ENCODE results near the gene MAP3K7. TPM values are rescaled to one million over a fixed set of nuclear protein-coding genes. Genes with fewer than 3 reads are reported as not detected.

MAP3K7 gene
- total RNA-seq, 1 experiment from 2014 or later, result 26.6 TPM

DNA sequence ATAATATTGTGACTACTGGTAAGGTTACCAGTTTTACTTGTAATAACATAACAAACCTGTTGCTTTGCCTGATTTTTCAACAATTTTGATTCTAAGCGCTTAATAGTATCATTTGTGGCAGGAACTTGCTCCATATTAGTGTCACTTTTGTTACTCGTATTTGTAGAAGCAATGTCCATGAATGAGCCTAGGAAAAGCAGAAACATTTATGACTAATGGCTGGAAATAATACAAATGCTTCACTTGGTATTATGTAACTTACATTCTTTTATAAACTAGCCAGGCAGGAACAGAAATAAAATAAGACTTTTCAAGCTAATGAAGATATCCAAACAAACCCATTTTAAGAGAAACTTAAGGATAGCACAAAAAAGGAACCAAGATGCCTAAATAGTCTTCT is 38.9 kb downstream of the MAP3K7 start (continued):
- TF ChIP-seq, protein P1, sequence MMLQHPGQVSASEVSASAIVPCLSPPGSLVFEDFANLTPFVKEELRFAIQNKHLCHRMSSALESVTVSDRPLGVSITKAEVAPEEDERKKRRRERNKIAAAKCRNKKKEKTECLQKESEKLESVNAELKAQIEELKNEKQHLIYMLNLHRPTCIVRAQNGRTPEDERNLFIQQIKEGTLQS (IDR thresholded peaks at IDR 0.05), result no peak
- TF ChIP-seq, protein P2, sequence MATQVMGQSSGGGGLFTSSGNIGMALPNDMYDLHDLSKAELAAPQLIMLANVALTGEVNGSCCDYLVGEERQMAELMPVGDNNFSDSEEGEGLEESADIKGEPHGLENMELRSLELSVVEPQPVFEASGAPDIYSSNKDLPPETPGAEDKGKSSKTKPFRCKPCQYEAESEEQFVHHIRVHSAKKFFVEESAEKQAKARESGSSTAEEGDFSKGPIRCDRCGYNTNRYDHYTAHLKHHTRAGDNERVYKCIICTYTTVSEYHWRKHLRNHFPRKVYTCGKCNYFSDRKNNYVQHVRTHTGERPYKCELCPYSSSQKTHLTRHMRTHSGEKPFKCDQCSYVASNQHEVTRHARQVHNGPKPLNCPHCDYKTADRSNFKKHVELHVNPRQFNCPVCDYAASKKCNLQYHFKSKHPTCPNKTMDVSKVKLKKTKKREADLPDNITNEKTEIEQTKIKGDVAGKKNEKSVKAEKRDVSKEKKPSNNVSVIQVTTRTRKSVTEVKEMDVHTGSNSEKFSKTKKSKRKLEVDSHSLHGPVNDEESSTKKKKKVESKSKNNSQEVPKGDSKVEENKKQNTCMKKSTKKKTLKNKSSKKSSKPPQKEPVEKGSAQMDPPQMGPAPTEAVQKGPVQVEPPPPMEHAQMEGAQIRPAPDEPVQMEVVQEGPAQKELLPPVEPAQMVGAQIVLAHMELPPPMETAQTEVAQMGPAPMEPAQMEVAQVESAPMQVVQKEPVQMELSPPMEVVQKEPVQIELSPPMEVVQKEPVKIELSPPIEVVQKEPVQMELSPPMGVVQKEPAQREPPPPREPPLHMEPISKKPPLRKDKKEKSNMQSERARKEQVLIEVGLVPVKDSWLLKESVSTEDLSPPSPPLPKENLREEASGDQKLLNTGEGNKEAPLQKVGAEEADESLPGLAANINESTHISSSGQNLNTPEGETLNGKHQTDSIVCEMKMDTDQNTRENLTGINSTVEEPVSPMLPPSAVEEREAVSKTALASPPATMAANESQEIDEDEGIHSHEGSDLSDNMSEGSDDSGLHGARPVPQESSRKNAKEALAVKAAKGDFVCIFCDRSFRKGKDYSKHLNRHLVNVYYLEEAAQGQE (IDR thresholded peaks at IDR 0.05; ENCODE audit: low read depth), result no peak

DNA sequence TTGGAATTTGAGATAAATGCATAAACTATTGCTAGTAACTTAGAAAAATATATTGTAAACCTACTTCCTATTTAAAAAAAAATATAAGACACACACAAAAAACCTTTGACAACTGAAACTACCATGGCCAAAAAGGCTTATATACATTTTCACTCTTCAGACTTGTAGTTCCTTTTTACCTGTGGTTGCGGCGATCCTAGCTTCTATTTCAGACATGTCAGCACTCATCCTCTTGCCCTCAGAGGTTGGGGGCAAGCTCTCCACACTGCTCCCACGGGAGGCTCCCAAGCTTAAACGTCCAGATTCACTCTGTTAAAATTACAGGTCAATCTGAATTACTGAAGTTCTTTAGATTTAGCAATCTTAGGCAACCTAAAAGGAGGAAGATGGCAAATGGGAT is 39.8 kb downstream of the MAP3K7 start:
- H4K20me1 ChIP-seq (ENCODE audit: insufficient read depth), result no peaks in the 10 kb centered on the region
- no peak overlapping the region for H3K4me3 ChIP-seq (replicated peaks in 1 of 2; ENCODE audit: low read depth in 1 of 2, low read length in 2 of 2)
- H2AFZ ChIP-seq (ENCODE audit: low read depth, low read length, poor library complexity, severe bottlenecking), result no peak overlapping the region
- ChIA-PET CTCF (no interaction called here), POLR2A (no interaction called here), RAD21 (ENCODE audit: low non-redundant PET in 1 of 2, low total read pairs in 2 of 2, uncharacterized antibody in 2 of 2, unreplicated experiment in 2 of 2) (no interaction called here)
- no peaks in the 10 kb centered on the region for H3K4me1 ChIP-seq (ENCODE audit: control insufficient read depth in 1 of 2, insufficient read depth in 2 of 2, low read length in 2 of 2)
- ATAC-seq (no peak), DNase-seq (ENCODE audit: low read depth, low spot score) (no peak)
- no TSS peak for BruUV-seq (replicated peaks)
- no peak overlapping the region for H3K9ac ChIP-seq (ENCODE audit: low read length)
- H3K9me2 ChIP-seq (ENCODE audit: insufficient read depth), result no peaks in the 10 kb centered on the region
- no peaks in the 10 kb centered on the region for H3K27me3 ChIP-seq (ENCODE audit: insufficient read depth, low read length)
- no peaks in the 10 kb centered on the region for H3K9me3 ChIP-seq (ENCODE audit: control insufficient read depth in 1 of 2, insufficient read depth in 1 of 2, low read depth in 1 of 2, low read length in 2 of 2)
- H3K36me3 ChIP-seq (ENCODE audit: control insufficient read depth in 1 of 2, insufficient read depth in 2 of 2, low read length in 2 of 2), result peaks cover 15 to 32% of the 10 kb centered on the region in 2 experiments; a peak in 3 of 4 replicates
- no peak overlapping the region for H3K4me2 ChIP-seq (ENCODE audit: low read length)
- intact Hi-C loops (cut with micrococcal nuclease), result no loop called here
- H3K79me2 ChIP-seq (ENCODE audit: insufficient read depth, low read length), result no peaks in the 10 kb centered on the region
- H3K27ac ChIP-seq (ENCODE audit: low read depth, low read length), result no peak overlapping the region
- TF ChIP-seq JUND (IDR thresholded peaks at IDR 0.05) (no peak), POLR2AphosphoS5 (IDR thresholded peaks at IDR 0.05; ENCODE audit: low read depth, low read length) (no peak), RAD21 (IDR thresholded peaks at IDR 0.05; ENCODE audit: low read depth) (no peak), CEBPB (IDR thresholded peaks at IDR 0.05; ENCODE audit: low read depth) (no peak), ELF1 (IDR thresholded peaks at IDR 0.05; ENCODE audit: borderline replicate concordance, low read depth) (no peak), EZH2phosphoT487 (IDR thresholded peaks at IDR 0.05; ENCODE audit: borderline replicate concordance) (no peak), FOSL1 (IDR thresholded peaks at IDR 0.05; ENCODE audit: low read depth) (no peak), CBX3 (IDR thresholded peaks at IDR 0.05; ENCODE audit: low read depth) (no peak), ZNF274 (IDR thresholded peaks at IDR 0.05; ENCODE audit: low read depth, low read length) (no peak), YY1 (IDR thresholded peaks at IDR 0.05; ENCODE audit: extremely low read depth, insufficient replicate concordance, low read depth, low read length) (no peak), EZH2 (IDR thresholded peaks at IDR 0.05) (no peak), POLR2A (IDR thresholded peaks at IDR 0.05; ENCODE audit: borderline replicate concordance, extremely low read depth, insufficient read depth, insufficient read length) (no peak)
- TF ChIP-seq, protein P3, sequence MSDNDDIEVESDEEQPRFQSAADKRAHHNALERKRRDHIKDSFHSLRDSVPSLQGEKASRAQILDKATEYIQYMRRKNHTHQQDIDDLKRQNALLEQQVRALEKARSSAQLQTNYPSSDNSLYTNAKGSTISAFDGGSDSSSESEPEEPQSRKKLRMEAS (IDR thresholded peaks at IDR 0.05), result no peak
- TF ChIP-seq, protein P4, sequence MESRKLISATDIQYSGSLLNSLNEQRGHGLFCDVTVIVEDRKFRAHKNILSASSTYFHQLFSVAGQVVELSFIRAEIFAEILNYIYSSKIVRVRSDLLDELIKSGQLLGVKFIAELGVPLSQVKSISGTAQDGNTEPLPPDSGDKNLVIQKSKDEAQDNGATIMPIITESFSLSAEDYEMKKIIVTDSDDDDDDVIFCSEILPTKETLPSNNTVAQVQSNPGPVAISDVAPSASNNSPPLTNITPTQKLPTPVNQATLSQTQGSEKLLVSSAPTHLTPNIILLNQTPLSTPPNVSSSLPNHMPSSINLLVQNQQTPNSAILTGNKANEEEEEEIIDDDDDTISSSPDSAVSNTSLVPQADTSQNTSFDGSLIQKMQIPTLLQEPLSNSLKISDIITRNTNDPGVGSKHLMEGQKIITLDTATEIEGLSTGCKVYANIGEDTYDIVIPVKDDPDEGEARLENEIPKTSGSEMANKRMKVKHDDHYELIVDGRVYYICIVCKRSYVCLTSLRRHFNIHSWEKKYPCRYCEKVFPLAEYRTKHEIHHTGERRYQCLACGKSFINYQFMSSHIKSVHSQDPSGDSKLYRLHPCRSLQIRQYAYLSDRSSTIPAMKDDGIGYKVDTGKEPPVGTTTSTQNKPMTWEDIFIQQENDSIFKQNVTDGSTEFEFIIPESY (IDR thresholded peaks at IDR 0.05; ENCODE audit: extremely low read depth, insufficient replicate concordance, low read length), result no peak
- TF ChIP-seq, protein P1 (IDR thresholded peaks at IDR 0.05), result no peak
- TF ChIP-seq, protein P2 (IDR thresholded peaks at IDR 0.05; ENCODE audit: low read depth), result no peak

Measured in HCT116 (cell line).